SK-N-SH (cell line): ENCODE data around the gene HMGCS1. TPM values are rescaled to one million over a fixed set of nuclear protein-coding genes. Genes with fewer than 3 reads are reported as not detected.

ENCODE experiments used
- CTCF ChIA-PET: fragments of 300-600, 350-600 bp; formaldehyde crosslinking; extraction: SDS; loops from one replicate; lab custom pipeline; 2021; lab: Yijun Ruan, JAX
- POLR2A ChIA-PET: fragments of 350-600 bp; sonication (Branson Sonifier 250); formaldehyde crosslinking; extraction: SDS; loops from one replicate; lab custom pipeline; 2020; ENCODE audit warnings: antibody characterized with exemption, inconsistent platforms; lab: Yijun Ruan, JAX
- DNase-seq: peaks from one replicate; pipeline ENCODE4 v3.0.0; 2012
- H2AFZ ChIP-seq: fragments of 200-600 bp; sonication (generic); 2 replicates; pipeline ENCODE4 v1.8.1; 2016; ENCODE audit warnings: antibody characterized with exemption, mild to moderate bottlenecking, low read depth
- H3F3A ChIP-seq: fragments of 200-600 bp; sonication (generic); replicated peaks from 2 replicates; pipeline ENCODE3; 2016; ENCODE audit warnings: antibody characterized with exemption, mild to moderate bottlenecking; ENCODE audit not compliant: insufficient read depth
- H3K27ac ChIP-seq, 2 experiments: fragments of 200-500 bp in 1 of 2; fragments of 200-600 bp in 1 of 2; sonication (Bioruptor generic) in 1 of 2; sonication (generic), shearing (Covaris generic) in 1 of 2; 2 replicates each; pipeline versions ENCODE4 v1.5.1 to v1.6.1; 2014 to 2016; ENCODE audit warnings: low read depth in 2 of 2, inconsistent platforms in 1 of 2, low read length in 1 of 2, mild to moderate bottlenecking in 1 of 2, mixed read lengths in 1 of 2
- H3K27me3 ChIP-seq: fragments of 200-600 bp; sonication (generic), shearing (Covaris generic); 2 replicates; pipeline ENCODE4 v1.6.1; 2016; ENCODE audit warnings: mixed run types; ENCODE audit not compliant: insufficient read depth
- H3K36me3 ChIP-seq, 2 experiments: fragments of 200-500 bp in 1 of 2; fragments of 200-600 bp in 1 of 2; sonication (Bioruptor generic) in 1 of 2; sonication (generic) in 1 of 2; replicated peaks in 1 of 2; 2 replicates each; pipeline versions ENCODE3 to v1.5.1; 2014 to 2016; ENCODE audit warnings: low read length in 1 of 2, mild to moderate bottlenecking in 1 of 2; ENCODE audit not compliant: insufficient read depth in 2 of 2, control insufficient read depth in 1 of 2
- H3K4me1 ChIP-seq, 2 experiments: fragments of 200-500 bp in 1 of 2; fragments of 200-600 bp in 1 of 2; sonication (Bioruptor generic) in 1 of 2; sonication (generic), shearing (Covaris generic) in 1 of 2; 2 replicates each; pipeline versions ENCODE4 v1.5.1 to v1.6.1; 2014 to 2016; ENCODE audit warnings: low read depth in 1 of 2, low read length in 1 of 2, mixed run types in 1 of 2; ENCODE audit not compliant: insufficient read depth in 2 of 2, control insufficient read depth in 1 of 2
- H3K4me2 ChIP-seq: fragments of 200-600 bp; sonication (generic), shearing (Covaris generic); 2 replicates; pipeline ENCODE4 v1.6.1; 2017; ENCODE audit warnings: mixed run types
- H3K4me3 ChIP-seq, 2 experiments: fragments of 200-500 bp in 1 of 2; fragments of 200-600 bp in 1 of 2; sonication (Bioruptor generic) in 1 of 2; sonication (generic), shearing (Covaris generic) in 1 of 2; 2 replicates each; pipeline versions ENCODE4 v1.5.1 to v1.8.1; 2014 to 2016; ENCODE audit warnings: low read depth in 2 of 2, inconsistent platforms in 1 of 2, low read length in 1 of 2, mild to moderate bottlenecking in 1 of 2, mixed read lengths in 1 of 2, moderate library complexity in 1 of 2
- H3K79me2 ChIP-seq: fragments of 200-600 bp; sonication (generic); 2 replicates; pipeline ENCODE4 v1.8.1; 2017; ENCODE audit warnings: mild to moderate bottlenecking; ENCODE audit not compliant: insufficient read depth
- H3K9ac ChIP-seq: fragments of 200-600 bp; sonication (generic); 2 replicates; pipeline ENCODE4 v1.6.1; 2017; ENCODE audit warnings: mixed run types
- H3K9me2 ChIP-seq: fragments of 200-600 bp; sonication (generic); 2 replicates; pipeline ENCODE4 v1.6.1; 2017; ENCODE audit warnings: mixed run types
- H3K9me3 ChIP-seq: fragments of 200-600 bp; sonication (generic); 2 replicates; pipeline ENCODE4 v1.6.1; 2017; ENCODE audit warnings: mixed run types, mild to moderate bottlenecking, moderate library complexity
- H4K20me1 ChIP-seq: fragments of 200-600 bp; sonication (generic); 2 replicates; pipeline ENCODE4 v1.6.1; 2017; ENCODE audit warnings: mild to moderate bottlenecking, mixed run types; ENCODE audit not compliant: insufficient read depth
- CHD2 ChIP-seq: fragments of 150-350 bp; IDR thresholded peaks from 2 replicates; pipeline ENCODE4 v1.6.1; 2018; ENCODE audit warnings: low read length; ENCODE audit not compliant: partially characterized antibody
- CTCF ChIP-seq: fragments of 200-600 bp; sonication (generic); IDR thresholded peaks from 2 replicates; pipeline ENCODE4 v1.6.1; 2017; ENCODE audit warnings: antibody characterized with exemption, mild to moderate bottlenecking, moderate library complexity
- ELF1 ChIP-seq: IDR thresholded peaks from 2 replicates; pipeline ENCODE4 v1.4.0; 2012
- FOSL2 ChIP-seq: IDR thresholded peaks from 2 replicates; pipeline ENCODE4 v1.4.0; 2012; ENCODE audit warnings: low read depth, mild to moderate bottlenecking, moderate library complexity, borderline replicate concordance
- GABPA ChIP-seq: IDR thresholded peaks from 2 replicates; pipeline ENCODE4 v1.4.0; 2012; ENCODE audit warnings: low read depth, mild to moderate bottlenecking
- MAX ChIP-seq: IDR thresholded peaks from 2 replicates; pipeline ENCODE4 v1.4.0; 2012; ENCODE audit warnings: low read depth
- NFIC ChIP-seq: IDR thresholded peaks from 2 replicates; pipeline ENCODE4 v1.4.0; 2012; ENCODE audit warnings: borderline replicate concordance
- POLR2AphosphoS5 ChIP-seq: IDR thresholded peaks from 2 replicates; pipeline ENCODE4 v1.6.1; 2012; ENCODE audit warnings: low read depth, low read length
- RFX5 ChIP-seq: IDR thresholded peaks from 2 replicates; pipeline ENCODE4 v1.6.1; 2012; ENCODE audit warnings: mild to moderate bottlenecking, improper control_type of control experiment, low read length
- RXRA ChIP-seq: IDR thresholded peaks from 2 replicates; pipeline ENCODE4 v1.4.0; 2012; ENCODE audit warnings: low read depth, mild to moderate bottlenecking, borderline replicate concordance
- polyA plus RNA-seq, 3 experiments: library from polyadenylated mRNA; depleted of rRNA; stranded (reverse); fragments of >200 nt; gene quantifications; 2 replicates each; pipeline ENCODE4 v1.2.3, GENCODE V29; 2012
- TF ChIP-seq, protein P1 (sequence below): fragments of 150-350 bp; IDR thresholded peaks from 2 replicates; pipeline ENCODE4 v1.6.1; 2016; ENCODE audit warnings: mild to moderate bottlenecking, low read depth, low read length
- TF ChIP-seq, protein P2 (sequence below): IDR thresholded peaks from 2 replicates; pipeline ENCODE4 v1.4.0; 2012; ENCODE audit warnings: low read depth, borderline replicate concordance

HMGCS1 gene
- polyA plus RNA-seq, 1 of the 3 experiments (the other 2 are of a cell fraction), result 8.2 TPM

GRCh38 chr5:43286623-43287022 lies 26.6 kb downstream of the HMGCS1 start:
- H3K9ac ChIP-seq, result no peak overlapping the region
- no peak overlapping the region for H3K4me2 ChIP-seq
- no peaks in the 10 kb centered on the region for H4K20me1 ChIP-seq
- no peak for DNase-seq
- H3K9me3 ChIP-seq, result no peaks in the 10 kb centered on the region
- H2AFZ ChIP-seq, result no peak overlapping the region
- H3F3A ChIP-seq, result no peaks in the 10 kb centered on the region
- no peaks in the 10 kb centered on the region for H3K27me3 ChIP-seq
- no peak overlapping the region for H3K27ac ChIP-seq
- H3K4me1 ChIP-seq, result no peaks in the 10 kb centered on the region
- TF ChIP-seq, protein P1, sequence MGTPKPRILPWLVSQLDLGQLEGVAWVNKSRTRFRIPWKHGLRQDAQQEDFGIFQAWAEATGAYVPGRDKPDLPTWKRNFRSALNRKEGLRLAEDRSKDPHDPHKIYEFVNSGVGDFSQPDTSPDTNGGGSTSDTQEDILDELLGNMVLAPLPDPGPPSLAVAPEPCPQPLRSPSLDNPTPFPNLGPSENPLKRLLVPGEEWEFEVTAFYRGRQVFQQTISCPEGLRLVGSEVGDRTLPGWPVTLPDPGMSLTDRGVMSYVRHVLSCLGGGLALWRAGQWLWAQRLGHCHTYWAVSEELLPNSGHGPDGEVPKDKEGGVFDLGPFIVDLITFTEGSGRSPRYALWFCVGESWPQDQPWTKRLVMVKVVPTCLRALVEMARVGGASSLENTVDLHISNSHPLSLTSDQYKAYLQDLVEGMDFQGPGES, result no peak
- TF ChIP-seq ELF1, result no peak
- TF ChIP-seq RFX5, result no peak
- no peak for TF ChIP-seq CHD2
- TF ChIP-seq MAX, result no peak
- no peak for TF ChIP-seq NFIC
- no peak for TF ChIP-seq POLR2AphosphoS5
- TF ChIP-seq, protein P2, sequence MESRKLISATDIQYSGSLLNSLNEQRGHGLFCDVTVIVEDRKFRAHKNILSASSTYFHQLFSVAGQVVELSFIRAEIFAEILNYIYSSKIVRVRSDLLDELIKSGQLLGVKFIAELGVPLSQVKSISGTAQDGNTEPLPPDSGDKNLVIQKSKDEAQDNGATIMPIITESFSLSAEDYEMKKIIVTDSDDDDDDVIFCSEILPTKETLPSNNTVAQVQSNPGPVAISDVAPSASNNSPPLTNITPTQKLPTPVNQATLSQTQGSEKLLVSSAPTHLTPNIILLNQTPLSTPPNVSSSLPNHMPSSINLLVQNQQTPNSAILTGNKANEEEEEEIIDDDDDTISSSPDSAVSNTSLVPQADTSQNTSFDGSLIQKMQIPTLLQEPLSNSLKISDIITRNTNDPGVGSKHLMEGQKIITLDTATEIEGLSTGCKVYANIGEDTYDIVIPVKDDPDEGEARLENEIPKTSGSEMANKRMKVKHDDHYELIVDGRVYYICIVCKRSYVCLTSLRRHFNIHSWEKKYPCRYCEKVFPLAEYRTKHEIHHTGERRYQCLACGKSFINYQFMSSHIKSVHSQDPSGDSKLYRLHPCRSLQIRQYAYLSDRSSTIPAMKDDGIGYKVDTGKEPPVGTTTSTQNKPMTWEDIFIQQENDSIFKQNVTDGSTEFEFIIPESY, result no peak
- no peak for TF ChIP-seq FOSL2
- no peak for TF ChIP-seq CTCF
- no peak for TF ChIP-seq GABPA
- no peak for TF ChIP-seq RXRA
- no peaks in the 10 kb centered on the region for H3K9me2 ChIP-seq
- H3K4me3 ChIP-seq, result no peak overlapping the region
- H3K79me2 ChIP-seq, result no peaks in the 10 kb centered on the region
- CTCF ChIA-PET, result interaction anchor here (0.7 to 1.0 kb wide), 2 partner anchors 17 to 18 kb away, joined by 3 read pairs; no protein-coding TSS in a partner anchor
- POLR2A ChIA-PET, result no interaction called here
- peaks cover 18 to 40% of the 10 kb centered on the region in 2 experiments for H3K36me3 ChIP-seq
